ENCODE results near the gene CNTN4. TPM values are rescaled to one million over a fixed set of nuclear protein-coding genes. Genes with fewer than 3 reads are reported as not detected.
"Not testable (repeated sequence)": the region's sequence is repeated elsewhere in the genome, so short reads cannot be mapped to it uniquely, and the experiment has no call there.

Gene CNTN4
- total RNA-seq, 1 experiment from 2014 or later: not detected

- TF ChIP-seq CREB1 (CRISPR knock-in tag; IDR thresholded peaks at IDR 0.05) (no peak), ATF3 (CRISPR knock-in tag; conservative IDR thresholded peaks at IDR 0.05) (no peak), ZNF232 (CRISPR knock-in tag; IDR thresholded peaks at IDR 0.05) (no peak), ELF4 (CRISPR knock-in tag; IDR thresholded peaks at IDR 0.05; ENCODE audit: low read depth) (no peak)
- TF ChIP-seq, protein P1, sequence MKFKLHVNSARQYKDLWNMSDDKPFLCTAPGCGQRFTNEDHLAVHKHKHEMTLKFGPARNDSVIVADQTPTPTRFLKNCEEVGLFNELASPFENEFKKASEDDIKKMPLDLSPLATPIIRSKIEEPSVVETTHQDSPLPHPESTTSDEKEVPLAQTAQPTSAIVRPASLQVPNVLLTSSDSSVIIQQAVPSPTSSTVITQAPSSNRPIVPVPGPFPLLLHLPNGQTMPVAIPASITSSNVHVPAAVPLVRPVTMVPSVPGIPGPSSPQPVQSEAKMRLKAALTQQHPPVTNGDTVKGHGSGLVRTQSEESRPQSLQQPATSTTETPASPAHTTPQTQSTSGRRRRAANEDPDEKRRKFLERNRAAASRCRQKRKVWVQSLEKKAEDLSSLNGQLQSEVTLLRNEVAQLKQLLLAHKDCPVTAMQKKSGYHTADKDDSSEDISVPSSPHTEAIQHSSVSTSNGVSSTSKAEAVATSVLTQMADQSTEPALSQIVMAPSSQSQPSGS (CRISPR knock-in tag; IDR thresholded peaks at IDR 0.05; ENCODE audit: borderline replicate concordance, low read depth): no peak
- TF ChIP-seq, protein P2, sequence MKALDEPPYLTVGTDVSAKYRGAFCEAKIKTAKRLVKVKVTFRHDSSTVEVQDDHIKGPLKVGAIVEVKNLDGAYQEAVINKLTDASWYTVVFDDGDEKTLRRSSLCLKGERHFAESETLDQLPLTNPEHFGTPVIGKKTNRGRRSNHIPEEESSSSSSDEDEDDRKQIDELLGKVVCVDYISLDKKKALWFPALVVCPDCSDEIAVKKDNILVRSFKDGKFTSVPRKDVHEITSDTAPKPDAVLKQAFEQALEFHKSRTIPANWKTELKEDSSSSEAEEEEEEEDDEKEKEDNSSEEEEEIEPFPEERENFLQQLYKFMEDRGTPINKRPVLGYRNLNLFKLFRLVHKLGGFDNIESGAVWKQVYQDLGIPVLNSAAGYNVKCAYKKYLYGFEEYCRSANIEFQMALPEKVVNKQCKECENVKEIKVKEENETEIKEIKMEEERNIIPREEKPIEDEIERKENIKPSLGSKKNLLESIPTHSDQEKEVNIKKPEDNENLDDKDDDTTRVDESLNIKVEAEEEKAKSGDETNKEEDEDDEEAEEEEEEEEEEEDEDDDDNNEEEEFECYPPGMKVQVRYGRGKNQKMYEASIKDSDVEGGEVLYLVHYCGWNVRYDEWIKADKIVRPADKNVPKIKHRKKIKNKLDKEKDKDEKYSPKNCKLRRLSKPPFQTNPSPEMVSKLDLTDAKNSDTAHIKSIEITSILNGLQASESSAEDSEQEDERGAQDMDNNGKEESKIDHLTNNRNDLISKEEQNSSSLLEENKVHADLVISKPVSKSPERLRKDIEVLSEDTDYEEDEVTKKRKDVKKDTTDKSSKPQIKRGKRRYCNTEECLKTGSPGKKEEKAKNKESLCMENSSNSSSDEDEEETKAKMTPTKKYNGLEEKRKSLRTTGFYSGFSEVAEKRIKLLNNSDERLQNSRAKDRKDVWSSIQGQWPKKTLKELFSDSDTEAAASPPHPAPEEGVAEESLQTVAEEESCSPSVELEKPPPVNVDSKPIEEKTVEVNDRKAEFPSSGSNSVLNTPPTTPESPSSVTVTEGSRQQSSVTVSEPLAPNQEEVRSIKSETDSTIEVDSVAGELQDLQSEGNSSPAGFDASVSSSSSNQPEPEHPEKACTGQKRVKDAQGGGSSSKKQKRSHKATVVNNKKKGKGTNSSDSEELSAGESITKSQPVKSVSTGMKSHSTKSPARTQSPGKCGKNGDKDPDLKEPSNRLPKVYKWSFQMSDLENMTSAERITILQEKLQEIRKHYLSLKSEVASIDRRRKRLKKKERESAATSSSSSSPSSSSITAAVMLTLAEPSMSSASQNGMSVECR (CRISPR knock-in tag; IDR thresholded peaks at IDR 0.05; ENCODE audit: borderline replicate concordance): no peak
These were observed 720.9 kb downstream of the CNTN4 start (continued) for GRCh38 chr3:2819571-2819970.

GRCh38 chr3:2820982-2821381, 722.3 kb downstream of the CNTN4 start:
- H3K27me3 Mint-ChIP-seq (ENCODE audit: low read depth); ATAC-seq; CTCF ChIA-PET; H3K4me1 Mint-ChIP-seq; H3K4me3 Mint-ChIP-seq; H3K27ac Mint-ChIP-seq; POLR2A ChIA-PET; DNase-seq (ENCODE audit: low spot score): not testable (repeated sequence)
- Mint-ChIP-seq H3K9me3 (peaks cover 66% of the 10 kb centered on the region), H3K36me3 (peaks cover 56% of the 10 kb centered on the region)

DNA sequence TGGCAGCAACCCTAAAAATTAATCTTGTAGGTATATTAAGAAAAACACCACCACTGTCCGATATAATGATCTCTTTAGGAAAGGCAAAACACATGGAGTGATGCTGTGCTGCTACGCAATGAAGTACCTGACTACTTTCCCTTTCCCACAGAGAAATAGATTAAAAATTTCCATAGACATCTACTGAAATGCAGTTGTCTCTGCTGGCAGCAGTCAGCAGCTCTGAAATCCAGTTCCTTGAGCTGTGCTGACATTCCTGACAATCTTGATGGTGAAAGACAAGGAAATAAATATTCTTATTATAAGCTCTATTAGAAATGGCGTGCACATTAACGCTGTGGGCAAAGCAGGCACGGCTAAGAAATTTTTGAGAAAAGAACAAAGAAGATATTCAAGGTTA, 723.9 kb downstream of the CNTN4 start:
- H3K36me3 Mint-ChIP-seq: peaks cover 61% of the 10 kb centered on the region
- ATAC-seq (no peak), DNase-seq (ENCODE audit: low spot score) (no peak)
- no peak overlapping the region for H3K27ac Mint-ChIP-seq
- H3K9me3 Mint-ChIP-seq: peaks cover 74% of the 10 kb centered on the region
- H3K4me1 Mint-ChIP-seq: no peaks in the 10 kb centered on the region
- no peak overlapping the region for H3K4me3 Mint-ChIP-seq
- CTCF ChIA-PET: no interaction called here
- POLR2A ChIA-PET: no interaction called here
- peaks cover under 1% of the 10 kb centered on the region for H3K27me3 Mint-ChIP-seq (ENCODE audit: low read depth)
- TF ChIP-seq NFATC4 (CRISPR knock-in tag; IDR thresholded peaks at IDR 0.05) (no peak), FOXP4 (CRISPR knock-in tag; IDR thresholded peaks at IDR 0.05) (no peak), EMX1 (CRISPR knock-in tag; IDR thresholded peaks at IDR 0.05) (no peak), ZNF263 (CRISPR knock-in tag; IDR thresholded peaks at IDR 0.05; ENCODE audit: low read depth) (no peak), MXD4 (CRISPR knock-in tag; IDR thresholded peaks at IDR 0.05; ENCODE audit: borderline replicate concordance) (no peak), ZNF396 (CRISPR knock-in tag; IDR thresholded peaks at IDR 0.05; ENCODE audit: borderline replicate concordance) (no peak), ZNF512 (CRISPR knock-in tag; IDR thresholded peaks at IDR 0.05; ENCODE audit: borderline replicate concordance) (no peak), TP53 (CRISPR knock-in tag; IDR thresholded peaks at IDR 0.05) (no peak), KAT7 (CRISPR knock-in tag; IDR thresholded peaks at IDR 0.05; ENCODE audit: borderline replicate concordance) (no peak), GTF2I (CRISPR knock-in tag; conservative IDR thresholded peaks at IDR 0.05) (no peak), SMAD4 (CRISPR knock-in tag; IDR thresholded peaks at IDR 0.05) (no peak)
- TF ChIP-seq, protein P2 (CRISPR knock-in tag; IDR thresholded peaks at IDR 0.05; ENCODE audit: borderline replicate concordance): no peak
- TF ChIP-seq, protein P1 (CRISPR knock-in tag; IDR thresholded peaks at IDR 0.05; ENCODE audit: borderline replicate concordance, low read depth): no peak
